K562 (cell line): ENCODE data around the gene ANKFN1. TPM values are rescaled to one million over a fixed set of nuclear protein-coding genes. Genes with fewer than 3 reads are reported as not detected.

ENCODE experiments used
- ATAC-seq: fragments of 200-7000 bp; cut with Tn5 transposase; 3 replicates; pipeline ENCODE4 v1.9.1; 2020; ENCODE audit warnings: moderate library complexity
- BruUV-seq: library from RNA; stranded (reverse); fragments of 400-500 nt; replicated peaks from 2 replicates; lab custom pipeline; 2021; lab: Mats Ljungman, UMichigan
- CTCF ChIA-PET: fragments of 300-600 bp; formaldehyde crosslinking; extraction: SDS; loops from one replicate; lab custom pipeline; 2021; ENCODE audit warnings: low intra/inter-chr PET ratio; lab: Yijun Ruan, JAX
- POLR2A ChIA-PET: fragments of 300-600, 350-650 bp; sonication (Branson Sonifier 250); formaldehyde crosslinking; extraction: SDS; loops from one replicate; lab custom pipeline; 2021; ENCODE audit warnings: antibody characterized with exemption, inconsistent platforms; lab: Yijun Ruan, JAX
- DNase-seq, 4 experiments: peaks; one replicate each; pipeline versions ENCODE4 v3.0.0 to v3.0.0-alpha.2; 2011 to 2018; ENCODE audit warnings: low spot score in 3 of 4, mixed read lengths in 3 of 4; ENCODE audit errors: extremely low read depth in 1 of 4
- FAIRE-seq: peaks from 2 replicates; lab custom pipeline; 2011; peaks lifted over from hg19 to GRCh38; lab: Jason Lieb, UNC
- H2AFZ ChIP-seq: 2 replicates; pipeline ENCODE4 v1.6.0; 2011; ENCODE audit warnings: low read depth, low read length, control low read depth, inconsistent platforms
- H3K27ac ChIP-seq: fragments of 200-600 bp; 3 replicates; pipeline ENCODE4 v1.8.0; 2011; ENCODE audit warnings: low read depth, mild to moderate bottlenecking, control low read depth, inconsistent platforms, low read length, moderate library complexity, mixed read lengths; ENCODE audit errors: extremely low read depth
- H3K27me3 ChIP-seq, 2 experiments: fragments of 300-600 bp in 1 of 2; 2 replicates in 1 of 2; 3 replicates in 1 of 2; pipeline versions ENCODE4 v1.6.0 to v1.8.0; 2011; ENCODE audit warnings: inconsistent platforms in 2 of 2, low read length in 2 of 2, mild to moderate bottlenecking in 1 of 2, mixed read lengths in 1 of 2, moderate library complexity in 1 of 2; ENCODE audit not compliant: control insufficient read depth in 2 of 2, insufficient read depth in 2 of 2
- H3K36me3 ChIP-seq: fragments of 300-600 bp; 3 replicates; pipeline ENCODE4 v1.8.0; 2011; ENCODE audit warnings: mild to moderate bottlenecking, low read length, inconsistent platforms; ENCODE audit not compliant: control insufficient read depth, insufficient read depth
- H3K4me1 ChIP-seq, 2 experiments: fragments of 200-600 bp in 1 of 2; replicated peaks in 1 of 2; 2 replicates in 1 of 2; 3 replicates in 1 of 2; pipeline versions ENCODE4 v1.5.1 to v1.8.0; 2011; ENCODE audit warnings: inconsistent platforms in 2 of 2, low read length in 2 of 2, mild to moderate bottlenecking in 1 of 2, mixed read lengths in 1 of 2, moderate library complexity in 1 of 2; ENCODE audit not compliant: control insufficient read depth in 2 of 2, insufficient read depth in 2 of 2
- H3K4me2 ChIP-seq: 2 replicates; pipeline ENCODE4 v1.6.1; 2011; ENCODE audit warnings: low read length, control low read depth, inconsistent platforms, mixed read lengths; ENCODE audit not compliant: insufficient read depth
- H3K4me3 ChIP-seq: fragments of 200-600 bp; sonication (generic), shearing (Covaris generic); 2 replicates; pipeline ENCODE4 v1.5.1; 2016; ENCODE audit warnings: control low read depth, inconsistent platforms
- H3K79me2 ChIP-seq: fragments of 200-600 bp; 3 replicates; pipeline ENCODE4 v1.8.0; 2011; ENCODE audit warnings: low read length, inconsistent platforms; ENCODE audit not compliant: control insufficient read depth, insufficient read depth
- H3K9ac ChIP-seq, 2 experiments: 2 replicates each; pipeline versions ENCODE4 v1.6.0 to v1.6.1; 2011; ENCODE audit warnings: low read depth in 2 of 2, low read length in 2 of 2, control low read depth in 1 of 2, inconsistent platforms in 1 of 2, mild to moderate bottlenecking in 1 of 2, mixed read lengths in 1 of 2; ENCODE audit not compliant: insufficient read depth in 1 of 2
- H3K9me1 ChIP-seq: one replicate; pipeline ENCODE4 v1.6.0; 2011; ENCODE audit warnings: inconsistent platforms, mild to moderate bottlenecking, low read length, moderate library complexity; ENCODE audit not compliant: control insufficient read depth, insufficient read depth
- H3K9me3 ChIP-seq: replicated peaks from 2 replicates; pipeline ENCODE4 v1.5.1; 2011; ENCODE audit warnings: low read depth, low read length, inconsistent platforms; ENCODE audit not compliant: control insufficient read depth, insufficient read depth
- H4K20me1 ChIP-seq: replicated peaks from 2 replicates; pipeline ENCODE4 v1.6.1; 2011; ENCODE audit warnings: low read length, inconsistent platforms, mixed read lengths; ENCODE audit not compliant: control insufficient read depth, insufficient read depth
- CTCF ChIP-seq, 3 experiments: IDR thresholded peaks in 2 of 3; conservative IDR thresholded peaks in 1 of 3; 2 replicates each; pipeline ENCODE4 v1.5.1; 2011 to 2012; ENCODE audit warnings: low read length in 3 of 3, mild to moderate bottlenecking in 3 of 3, control low read depth in 2 of 3, improper control_type of control experiment in 1 of 3, inconsistent platforms in 1 of 3, low read depth in 1 of 3, mixed read lengths in 1 of 3, moderate library complexity in 1 of 3; ENCODE audit not compliant: insufficient read depth in 2 of 3
- GTF2F1 ChIP-seq: IDR thresholded peaks from 2 replicates; pipeline ENCODE4 v1.6.1; 2011; ENCODE audit warnings: low read depth, low read length, improper control_type of control experiment
- MTA2 ChIP-seq: fragments of 450-650 bp; IDR thresholded peaks from 2 replicates; pipeline ENCODE4 v1.6.1; 2016; ENCODE audit warnings: low read depth
- POLR2AphosphoS5 ChIP-seq: IDR thresholded peaks from 2 replicates; pipeline ENCODE4 v1.6.1; 2011; ENCODE audit warnings: mild to moderate bottlenecking, low read depth, low read length, moderate library complexity; ENCODE audit not compliant: control insufficient read depth, insufficient read depth
- RAD21 ChIP-seq, 2 experiments: fragments of 250-450 bp in 1 of 2; fragments of 450-650 bp in 1 of 2; sonication (Bioruptor Pico) in 1 of 2; formaldehyde crosslinking in 1 of 2; IDR thresholded peaks in 1 of 2; conservative IDR thresholded peaks in 1 of 2; 2 replicates each; pipeline versions ENCODE4 v1.4.0 to v1.8.0; 2020 to 2022; ENCODE audit warnings: mild to moderate bottlenecking in 2 of 2, moderate library complexity in 1 of 2
- REST ChIP-seq, 2 experiments: fragments of 450-650 bp; formaldehyde crosslinking in 1 of 2; IDR thresholded peaks; 2 replicates each; pipeline versions ENCODE4 v1.4.0 to v1.6.1; 2014 to 2020; ENCODE audit warnings: mild to moderate bottlenecking in 2 of 2, borderline replicate concordance in 1 of 2, low read depth in 1 of 2
- WGBS: fragments of 100-300 bp; shearing (Covaris generic); methylation state at CpG from one replicate; pipeline ENCODE4 v1.1.6; 2016; ENCODE audit warnings: low coverage, mixed read lengths; ENCODE audit not compliant: insufficient coverage; ENCODE audit errors: missing lambda C conversion rate; 5-methylcytosine and 5-hydroxymethylcytosine counted together
- in situ Hi-C: fragments of 300-500 bp; cut with MboI; formaldehyde crosslinking; loops from 4 replicates; pipeline ENCODE4 v1.15.0; 2018; ENCODE audit warnings: inconsistent platforms, mixed read lengths
- intact Hi-C: fragments of 100-400 bp; cut with micrococcal nuclease; formaldehyde crosslinking; loops from 2 replicates; pipeline ENCODE4 v1.14.2; 2022
- polyA plus RNA-seq, 8 experiments: library from polyadenylated mRNA; depleted of rRNA in 4 of 8; stranded (reverse) in 5 of 8; unstranded in 3 of 8; fragments of >200 nt; fragmentation: Nextera tagmentation in 2 of 8; fragmentation: Illumina TruSeq in 1 of 8; extraction: Ambion mirVana in 2 of 8; extraction: Trizol in 1 of 8; gene quantifications; 2 replicates each; pipeline versions ENCODE4 v1.2.1 to v1.2.3, GENCODE V29; 2011 to 2014; ENCODE audit warnings: inconsistent platforms in 1 of 8, missing spikeins in 1 of 8
- total RNA-seq, 7 experiments: library from RNA; depleted of rRNA in 6 of 7; stranded (reverse); fragments of >200 nt in 6 of 7; fragmentation: Illumina TruSeq in 2 of 7; extraction: Trizol in 2 of 7; gene quantifications; 2 replicates each; pipeline versions ENCODE4 v1.2.1 to v1.2.3, GENCODE V29; 2011 to 2021; ENCODE audit warnings: low replicate concordance in 1 of 7

ANKFN1 gene
- total and polyA plus RNA-seq, 9 of the 15 experiments (the other 6 are each of a cell fraction or from before 2014, with no cell fraction given): 0.04 to 0.39 (median 0.15) TPM; not detected in 1

GRCh38 chr17:56478836-56479447 is 325.7 kb downstream of the ANKFN1 start:
- 8% methylated on average over 7 of the region's 7 CpGs for WGBS
- intact Hi-C loops: loop anchor here (5.0 kb wide), 2 partner anchors 352 to 952 kb away; no protein-coding TSS in a partner anchor
- Histone ChIP-seq H3K36me3 (no peaks in the 10 kb centered on the region), H3K9ac (no peak overlapping the region), H4K20me1 (no peaks in the 10 kb centered on the region), H2AFZ (no peak overlapping the region), H3K4me1 (no peaks in the 10 kb centered on the region), H3K27me3 (no peaks in the 10 kb centered on the region), H3K79me2 (no peaks in the 10 kb centered on the region), H3K4me3 (no peak overlapping the region), H3K27ac (no peak overlapping the region), H3K9me1 (no peaks in the 10 kb centered on the region), H3K4me2 (no peak overlapping the region), H3K9me3 (no peaks in the 10 kb centered on the region)
- DNase-seq (peak; percentile 11 to 28 (median 15)), FAIRE-seq (peak; percentile 74), ATAC-seq (peak; percentile 66; the same call in 2 of the 3 replicates)
- in situ Hi-C loops: no loop called here
- TF ChIP-seq RAD21 (CRISPR knock-in tag; conservative IDR thresholded peaks at IDR 0.05 in 1 of 2, IDR thresholded peaks at IDR 0.05 in 1 of 2) (peak; percentile 41 to 65), REST (IDR thresholded peaks at IDR 0.05; ENCODE audit: borderline replicate concordance) (peak; percentile 27; the same call in 1 of the 2 replicates), REST (CRISPR knock-in tag; IDR thresholded peaks at IDR 0.05; ENCODE audit: low read depth) (no peak), MTA2 (no peak), POLR2AphosphoS5 (no peak), CTCF (IDR thresholded peaks at IDR 0.05 in 2 of 3, conservative IDR thresholded peaks at IDR 0.05 in 1 of 3; ENCODE audit: insufficient read depth in 2 of 3, low read depth in 1 of 3, low read length in 3 of 3) (peak; percentile 14 to 60 (median 58); a peak in 5 of 6 replicates), GTF2F1 (no peak)
- CTCF ChIA-PET: interaction anchor here (0.6 kb wide), 1 partner anchor 52 kb away, joined by 3 read pairs; no protein-coding TSS in a partner anchor
- no TSS peak for BruUV-seq
- POLR2A ChIA-PET: no interaction called here
